PC-3 (cell line): Measurements from ENCODE around the gene RIPPLY3. TPM values are rescaled to one million over a fixed set of nuclear protein-coding genes. Genes with fewer than 3 reads are reported as not detected.

Experiments used
- ATAC-seq: fragments of 200-7000 bp; cut with Tn5 transposase; 2 replicates; pipeline ENCODE4 v1.9.1; 2020; ENCODE audit warnings: mild to moderate bottlenecking, moderate library complexity
- BruUV-seq: library from RNA; stranded (reverse); fragments of 400-500 nt; replicated peaks from 2 replicates; lab custom pipeline; 2021; lab: Mats Ljungman, UMichigan
- CTCF ChIA-PET: fragments of 300-600 bp; sonication (Branson Sonifier 250); formaldehyde crosslinking; loops from one replicate; lab custom pipeline; 2022; ENCODE audit warnings: antibody characterized with exemption; lab: Charles Lee
- POLR2A ChIA-PET: fragments of 300-600 bp; sonication (Branson Sonifier 250); formaldehyde crosslinking; loops from one replicate; lab custom pipeline; 2022; ENCODE audit warnings: antibody characterized with exemption; ENCODE audit not compliant: unreplicated experiment; lab: Charles Lee
- DNase-seq: peaks from one replicate; pipeline ENCODE4 v3.0.0-alpha.2; 2015
- H2AFZ ChIP-seq: fragments of 300-600 bp; sonication (generic); 2 replicates; pipeline ENCODE4 v1.6.0; 2016; ENCODE audit warnings: antibody characterized with exemption, low read length
- H3F3A ChIP-seq: fragments of 300-600 bp; sonication (generic); one replicate; pipeline ENCODE4 v1.6.0; 2017; ENCODE audit warnings: antibody characterized with exemption, low read length, control low read depth, mild to moderate bottlenecking; ENCODE audit not compliant: unreplicated experiment
- H3K27ac ChIP-seq: fragments of 300-600 bp; sonication (generic); 2 replicates; pipeline ENCODE4 v1.5.1; 2016; ENCODE audit warnings: mild to moderate bottlenecking, low read length
- H3K27me3 ChIP-seq: fragments of 300-600 bp; sonication (generic); 2 replicates; pipeline ENCODE4 v1.6.1; 2016; ENCODE audit warnings: low read length, mixed read lengths
- H3K36me3 ChIP-seq: fragments of 300-600 bp; sonication (generic); 2 replicates; pipeline ENCODE4 v1.6.1; 2016; ENCODE audit warnings: low read depth, mixed run types, low read length, mixed read lengths
- H3K4me1 ChIP-seq: fragments of 300-600 bp; sonication (generic); 2 replicates; pipeline ENCODE4 v1.5.1; 2016; ENCODE audit warnings: low read length; ENCODE audit not compliant: insufficient read depth
- H3K4me2 ChIP-seq: fragments of 300-600 bp; sonication (generic); 2 replicates; pipeline ENCODE4 v1.6.0; 2016; ENCODE audit warnings: low read length
- H3K4me3 ChIP-seq: fragments of 300-600 bp; sonication (generic); 2 replicates; pipeline ENCODE4 v1.5.1; 2016; ENCODE audit warnings: mild to moderate bottlenecking, low read length, mixed read lengths
- H3K79me2 ChIP-seq: fragments of 300-600 bp; sonication (generic); 2 replicates; pipeline ENCODE4 v1.6.1; 2017; ENCODE audit warnings: low read length, mixed read lengths
- H3K9ac ChIP-seq: fragments of 300-600 bp; sonication (generic); 2 replicates; pipeline ENCODE4 v1.6.0; 2016; ENCODE audit warnings: mild to moderate bottlenecking, low read length
- H3K9me2 ChIP-seq: fragments of 300-600 bp; sonication (generic); replicated peaks from 2 replicates; pipeline ENCODE4 v1.6.1; 2016; ENCODE audit warnings: mixed run types, low read length, mixed read lengths
- H3K9me3 ChIP-seq: fragments of 300-600 bp; sonication (generic); 2 replicates; pipeline ENCODE4 v1.6.1; 2016; ENCODE audit warnings: low read length, mixed read lengths
- H4K20me1 ChIP-seq: fragments of 300-600 bp; sonication (generic); 2 replicates; pipeline ENCODE4 v1.6.1; 2016; ENCODE audit warnings: low read length, mixed read lengths
- CTCF ChIP-seq: fragments of 300-600 bp; sonication (generic); conservative IDR thresholded peaks from 2 replicates; pipeline ENCODE4 v1.5.1; 2017; ENCODE audit warnings: antibody characterized with exemption, low read depth, mild to moderate bottlenecking, low read length
- EZH2 ChIP-seq: fragments of 300-600 bp; sonication (generic); IDR thresholded peaks from one replicate; pipeline ENCODE4 v1.6.1; 2017; ENCODE audit warnings: antibody characterized with exemption, mild to moderate bottlenecking, low read length; ENCODE audit not compliant: unreplicated experiment
- EZH2phosphoT487 ChIP-seq: fragments of 300-600 bp; sonication (generic); IDR thresholded peaks from 2 replicates; pipeline ENCODE4 v1.6.1; 2018; ENCODE audit warnings: mild to moderate bottlenecking, antibody characterized with exemption, low read length, borderline replicate concordance
- intact Hi-C: fragments of 100-400 bp; cut with micrococcal nuclease; formaldehyde crosslinking; loops from 2 replicates; pipeline ENCODE4 v1.9.0; 2023
- total RNA-seq: library from RNA; depleted of rRNA; stranded (reverse); fragments of >200 nt; gene quantifications from 2 replicates; pipeline ENCODE4 v1.2.3, GENCODE V29; 2014

Gene RIPPLY3
- total RNA-seq, 1 experiment from 2014 or later, result 10.0 TPM

GRCh38 chr21:36960676-36961284 is 45.7 kb upstream of the RIPPLY3 start:
- BruUV-seq, result no TSS peak
- peaks cover 23% of the 10 kb centered on the region for H3K79me2 ChIP-seq
- peaks cover 15% of the 10 kb centered on the region; the same call in 1 of the 2 replicates for H3K36me3 ChIP-seq
- no peak overlapping the region for H3K4me2 ChIP-seq
- no peak for DNase-seq
- ATAC-seq, result no peak
- peaks cover 11% of the 10 kb centered on the region for H3K4me1 ChIP-seq
- H3K9me2 ChIP-seq, result no peaks in the 10 kb centered on the region
- ChIA-PET POLR2A (no interaction called here), CTCF (no interaction called here)
- no peak overlapping the region for H2AFZ ChIP-seq
- TF ChIP-seq CTCF, result no peak
- no peak for TF ChIP-seq EZH2
- TF ChIP-seq EZH2phosphoT487, result no peak
- intact Hi-C loops, result no loop called here
- H4K20me1 ChIP-seq, result no peaks in the 10 kb centered on the region
- no peak overlapping the region for H3K27ac ChIP-seq
- no peaks in the 10 kb centered on the region for H3K27me3 ChIP-seq
- H3F3A ChIP-seq, result no peaks in the 10 kb centered on the region
- H3K9me3 ChIP-seq, result no peaks in the 10 kb centered on the region
- H3K4me3 ChIP-seq, result no peak overlapping the region
- H3K9ac ChIP-seq, result no peak overlapping the region

- Histone ChIP-seq H3K27me3 (no peaks in the 10 kb centered on the region), H4K20me1 (no peaks in the 10 kb centered on the region), H3K27ac (no peak overlapping the region), H2AFZ (no peak overlapping the region), H3K9me3 (no peaks in the 10 kb centered on the region), H3F3A (no peaks in the 10 kb centered on the region), H3K4me1 (peaks cover 17% of the 10 kb centered on the region), H3K9ac (no peak overlapping the region), H3K9me2 (no peaks in the 10 kb centered on the region), H3K4me2 (no peak overlapping the region), H3K36me3 (peaks cover 10% of the 10 kb centered on the region; the same call in 1 of the 2 replicates), H3K4me3 (no peak overlapping the region), H3K79me2 (peaks cover 30% of the 10 kb centered on the region)
- DNase-seq (no peak), ATAC-seq (no peak)
- CTCF ChIA-PET, result no interaction called here
- BruUV-seq, result no TSS peak
- intact Hi-C loops, result no loop called here
- TF ChIP-seq EZH2phosphoT487, result no peak
- no peak for TF ChIP-seq CTCF
- no peak for TF ChIP-seq EZH2
- POLR2A ChIA-PET, result no interaction called here
These were observed 44.3 kb upstream of the RIPPLY3 start for GRCh38 chr21:36962098-36962780.

DNA sequence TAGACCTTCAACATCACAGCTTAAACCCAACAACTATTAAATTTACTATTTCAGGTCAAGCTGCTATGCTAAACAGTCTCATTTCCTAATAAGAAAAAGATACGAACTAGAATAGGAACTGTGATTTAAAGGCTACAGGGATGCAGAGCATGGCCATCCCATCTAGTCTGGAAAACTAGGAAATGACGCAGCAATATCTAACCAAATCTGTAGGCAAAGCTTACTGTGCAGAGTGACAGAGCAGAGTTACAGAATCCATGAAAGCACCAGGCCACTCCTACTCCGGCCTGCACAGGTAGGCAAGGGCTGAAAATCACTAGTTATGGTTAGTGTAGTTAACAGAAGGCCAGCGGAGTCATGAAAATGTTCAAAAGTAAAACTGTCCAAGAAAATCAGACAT is 42.1 kb upstream of the RIPPLY3 start:
- BruUV-seq, result no TSS peak
- Histone ChIP-seq H3K4me2 (no peak overlapping the region), H2AFZ (no peak overlapping the region), H3K27ac (no peak overlapping the region), H3K36me3 (peaks cover 10% of the 10 kb centered on the region; the same call in 1 of the 2 replicates), H4K20me1 (no peaks in the 10 kb centered on the region), H3K4me3 (no peak overlapping the region), H3K27me3 (no peaks in the 10 kb centered on the region), H3K79me2 (peaks cover 45% of the 10 kb centered on the region), H3K4me1 (peaks cover 20% of the 10 kb centered on the region), H3K9ac (no peak overlapping the region), H3K9me2 (no peaks in the 10 kb centered on the region), H3K9me3 (no peaks in the 10 kb centered on the region), H3F3A (no peaks in the 10 kb centered on the region)
- CTCF ChIA-PET, result no interaction called here
- POLR2A ChIA-PET, result no interaction called here
- ATAC-seq (no peak), DNase-seq (no peak)
- TF ChIP-seq CTCF, result no peak
- TF ChIP-seq EZH2, result no peak
- TF ChIP-seq EZH2phosphoT487, result no peak
- intact Hi-C loops, result no loop called here
